Measurements from ENCODE around the gene FAM13A.

The FAM13A gene

DNA sequence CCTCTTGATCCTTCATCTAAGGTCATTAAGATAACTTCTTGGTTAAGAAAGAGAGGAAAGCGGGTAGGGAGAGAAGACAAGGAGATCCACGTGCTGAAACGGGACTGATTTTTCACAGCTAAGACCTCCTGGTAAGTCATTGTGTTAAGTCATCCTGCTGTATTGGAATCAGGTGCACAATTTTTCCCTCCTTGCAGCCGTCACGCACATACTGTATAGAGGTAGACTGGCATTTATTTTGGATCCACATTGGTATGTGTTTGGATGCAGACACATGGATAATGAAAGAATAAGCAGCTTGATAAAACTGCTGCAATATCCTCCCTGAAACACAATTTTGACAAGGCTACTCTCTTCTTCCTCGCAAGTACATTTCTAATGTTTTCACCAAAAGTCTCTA lies 299.2 kb downstream of the FAM13A start:
- H3K4me3 ChIP-seq (ENCODE audit: low read depth, low read length), result no peak overlapping the region
- TF ChIP-seq, protein P1, sequence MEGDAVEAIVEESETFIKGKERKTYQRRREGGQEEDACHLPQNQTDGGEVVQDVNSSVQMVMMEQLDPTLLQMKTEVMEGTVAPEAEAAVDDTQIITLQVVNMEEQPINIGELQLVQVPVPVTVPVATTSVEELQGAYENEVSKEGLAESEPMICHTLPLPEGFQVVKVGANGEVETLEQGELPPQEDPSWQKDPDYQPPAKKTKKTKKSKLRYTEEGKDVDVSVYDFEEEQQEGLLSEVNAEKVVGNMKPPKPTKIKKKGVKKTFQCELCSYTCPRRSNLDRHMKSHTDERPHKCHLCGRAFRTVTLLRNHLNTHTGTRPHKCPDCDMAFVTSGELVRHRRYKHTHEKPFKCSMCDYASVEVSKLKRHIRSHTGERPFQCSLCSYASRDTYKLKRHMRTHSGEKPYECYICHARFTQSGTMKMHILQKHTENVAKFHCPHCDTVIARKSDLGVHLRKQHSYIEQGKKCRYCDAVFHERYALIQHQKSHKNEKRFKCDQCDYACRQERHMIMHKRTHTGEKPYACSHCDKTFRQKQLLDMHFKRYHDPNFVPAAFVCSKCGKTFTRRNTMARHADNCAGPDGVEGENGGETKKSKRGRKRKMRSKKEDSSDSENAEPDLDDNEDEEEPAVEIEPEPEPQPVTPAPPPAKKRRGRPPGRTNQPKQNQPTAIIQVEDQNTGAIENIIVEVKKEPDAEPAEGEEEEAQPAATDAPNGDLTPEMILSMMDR (IDR thresholded peaks at IDR 0.05; ENCODE audit: low read depth, low read length), result no peak

GRCh38 chr4:88757067-88757466 lies 299.9 kb downstream of the FAM13A start:
- TF ChIP-seq, protein P1 (IDR thresholded peaks at IDR 0.05; ENCODE audit: low read depth, low read length), result no peak
- H3K4me3 ChIP-seq (ENCODE audit: low read depth, low read length), result no peak overlapping the region

- TF ChIP-seq, protein P1 (IDR thresholded peaks at IDR 0.05; ENCODE audit: low read depth, low read length), result no peak
- H3K4me3 ChIP-seq (ENCODE audit: low read depth, low read length), result no peak overlapping the region
Observed at GRCh38 chr4:88756149-88756548, 300.8 kb downstream of the FAM13A start.

GRCh38 chr4:88755454-88755853 lies 301.5 kb downstream of the FAM13A start:
- no peak overlapping the region for H3K4me3 ChIP-seq (ENCODE audit: low read depth, low read length)
- TF ChIP-seq, protein P1 (IDR thresholded peaks at IDR 0.05; ENCODE audit: low read depth, low read length), result no peak

GRCh38 chr4:88754796-88755195 lies 302.2 kb downstream of the FAM13A start:
- TF ChIP-seq, protein P1 (IDR thresholded peaks at IDR 0.05; ENCODE audit: low read depth, low read length), result no peak
- no peak overlapping the region for H3K4me3 ChIP-seq (ENCODE audit: low read depth, low read length)

DNA sequence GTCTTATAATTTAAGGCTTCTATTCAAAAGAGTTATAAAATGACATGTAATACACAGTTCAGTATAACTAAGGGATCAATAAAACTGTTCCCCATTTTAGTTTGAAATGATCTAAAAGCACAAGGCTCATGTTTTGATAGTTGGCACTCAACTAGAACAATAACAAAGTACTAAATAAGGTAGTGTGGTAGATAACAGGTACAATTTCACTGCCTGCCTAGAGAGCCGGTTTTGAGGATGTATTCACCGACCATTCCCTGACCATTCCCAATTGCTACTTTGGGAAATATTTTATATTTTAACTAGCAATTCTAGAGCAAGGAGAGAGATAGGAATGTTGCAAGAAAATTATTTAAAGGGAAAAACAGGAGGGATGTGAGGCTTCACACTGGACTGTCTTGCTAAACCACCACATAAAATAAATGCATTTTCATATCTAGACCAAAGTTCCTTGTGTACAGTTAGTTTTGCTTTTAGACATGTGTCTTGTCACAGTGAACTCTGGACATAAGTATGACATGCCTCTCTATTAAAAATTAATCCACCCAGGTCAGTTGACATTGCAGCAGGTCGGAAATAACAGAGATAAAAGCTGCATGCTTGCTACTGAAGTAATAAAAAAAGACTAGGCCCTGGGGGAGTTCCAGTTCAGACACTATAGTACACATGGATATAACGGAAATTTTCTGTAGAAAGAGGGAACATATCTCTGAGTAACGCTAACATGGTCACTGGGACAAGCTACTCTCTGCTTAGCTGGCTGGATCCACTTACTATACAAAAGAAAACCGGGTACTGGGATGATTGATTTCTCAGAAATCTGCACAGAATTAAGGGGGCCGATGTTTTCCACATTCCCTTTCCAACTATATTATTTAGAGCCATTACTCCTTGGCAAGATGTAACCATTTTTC lies 303.1 kb downstream of the FAM13A start:
- TF ChIP-seq, protein P1 (IDR thresholded peaks at IDR 0.05; ENCODE audit: low read depth, low read length), result no peak
- no peak overlapping the region for H3K4me3 ChIP-seq (ENCODE audit: low read depth, low read length)

GRCh38 chr4:88752754-88753153 lies 304.2 kb downstream of the FAM13A start:
- H3K4me3 ChIP-seq (ENCODE audit: low read depth, low read length), result no peak overlapping the region
- TF ChIP-seq, protein P1 (IDR thresholded peaks at IDR 0.05; ENCODE audit: low read depth, low read length), result no peak
